OCI-LY7 (cell line): ENCODE measurements around the gene OTOP3. TPM values are rescaled to one million over a fixed set of nuclear protein-coding genes. Genes with fewer than 3 reads are reported as not detected.

ENCODE experiments used
- BruUV-seq: library from RNA; stranded (reverse); fragments of 400-500 nt; replicated peaks from 2 replicates; lab custom pipeline; 2021; lab: Mats Ljungman, UMichigan
- CTCF ChIA-PET: fragments of 300-600 bp; sonication (Branson Sonifier 250); formaldehyde crosslinking; loops from one replicate; lab custom pipeline; 2022; ENCODE audit warnings: antibody characterized with exemption; ENCODE audit not compliant: unreplicated experiment; lab: Charles Lee
- POLR2A ChIA-PET: fragments of 300-600 bp; sonication (Branson Sonifier 250); formaldehyde crosslinking; loops from one replicate; lab custom pipeline; 2022; ENCODE audit warnings: antibody characterized with exemption; lab: Charles Lee
- DNase-seq: peaks from one replicate; pipeline ENCODE4 v3.0.0-alpha.2; 2015; ENCODE audit warnings: low spot score
- H2AFZ ChIP-seq: fragments of 200-600 bp; sonication (generic), shearing (Covaris generic); 2 replicates; pipeline ENCODE4 v1.6.1; 2014; ENCODE audit warnings: mild to moderate bottlenecking, antibody characterized with exemption, low read length, moderate library complexity
- H3K27ac ChIP-seq: fragments of 200-600 bp; sonication (generic); 2 replicates; pipeline ENCODE4 v1.5.1; 2014; ENCODE audit warnings: mixed run types, low read depth, mild to moderate bottlenecking, moderate library complexity, low read length, inconsistent platforms; ENCODE audit not compliant: poor library complexity, severe bottlenecking
- H3K36me3 ChIP-seq: fragments of 200-600 bp; sonication (generic); 2 replicates; pipeline ENCODE4 v1.6.1; 2014; ENCODE audit warnings: mild to moderate bottlenecking, antibody characterized with exemption, low read length, moderate library complexity, mixed read lengths; ENCODE audit not compliant: insufficient read depth
- H3K4me1 ChIP-seq: fragments of 200-600 bp; sonication (generic); 2 replicates; pipeline ENCODE4 v1.5.1; 2014; ENCODE audit warnings: mild to moderate bottlenecking, low read length; ENCODE audit not compliant: insufficient read depth, poor library complexity, severe bottlenecking
- H3K4me2 ChIP-seq: fragments of 200-600 bp; sonication (generic); 2 replicates; pipeline ENCODE4 v1.6.1; 2014; ENCODE audit warnings: mild to moderate bottlenecking, low read length
- H3K4me3 ChIP-seq: fragments of 200-600 bp; sonication (generic); 2 replicates; pipeline ENCODE4 v1.5.1; 2014; ENCODE audit warnings: mild to moderate bottlenecking, low read depth, low read length; ENCODE audit not compliant: poor library complexity, severe bottlenecking
- H3K79me2 ChIP-seq: fragments of 200-600 bp; sonication (generic); 2 replicates; pipeline ENCODE4 v1.6.1; 2016; ENCODE audit warnings: low read depth, mild to moderate bottlenecking, low read length, moderate library complexity, mixed read lengths; ENCODE audit not compliant: insufficient read depth
- H3K9me2 ChIP-seq: fragments of 200-600 bp; sonication (generic); 2 replicates; pipeline ENCODE4 v1.6.1; 2016; ENCODE audit warnings: mild to moderate bottlenecking, low read length, mixed read lengths; ENCODE audit not compliant: insufficient read depth
- H3K9me3 ChIP-seq: fragments of 200-600 bp; sonication (generic); 2 replicates; pipeline ENCODE4 v1.6.1; 2014; ENCODE audit warnings: mild to moderate bottlenecking, mixed run types, low read length, mixed read lengths
- H4K20me1 ChIP-seq: fragments of 200-600 bp; sonication (generic); 2 replicates; pipeline ENCODE4 v1.6.1; 2014; ENCODE audit warnings: mild to moderate bottlenecking, antibody characterized with exemption, low read length, moderate library complexity, mixed read lengths; ENCODE audit not compliant: insufficient read depth
- CTCF ChIP-seq: fragments of 200-600 bp; sonication (generic); conservative IDR thresholded peaks from 2 replicates; pipeline ENCODE4 v1.5.1; 2014; ENCODE audit warnings: mild to moderate bottlenecking, antibody characterized with exemption, low read length, moderate library complexity, mixed read lengths
- EZH2phosphoT487 ChIP-seq: fragments of 200-600 bp; sonication (generic); IDR thresholded peaks from 2 replicates; pipeline ENCODE4 v1.6.1; 2018; ENCODE audit warnings: low read depth, borderline replicate concordance, mild to moderate bottlenecking, mixed run types, antibody characterized with exemption, low read length, moderate library complexity, mixed read lengths
- intact Hi-C: fragments of 100-400 bp; cut with micrococcal nuclease; formaldehyde crosslinking; loops from one replicate; pipeline ENCODE4 v1.10.0; 2022; ENCODE audit not compliant: unreplicated experiment
- total RNA-seq, 2 experiments: library from RNA; depleted of rRNA in 1 of 2; stranded (reverse); fragments of >200 nt in 1 of 2; shearing (Covaris generic) in 1 of 2; gene quantifications; 2 replicates each; pipeline ENCODE4 v1.2.3, GENCODE V29; 2014 to 2022

Gene OTOP3
- total RNA-seq, 2 experiments from 2014 or later = not detected

GRCh38 chr17:74957935-74958740 is 22.4 kb downstream of the OTOP3 start:
- BruUV-seq = no TSS peak
- peak; percentile 98 for TF ChIP-seq CTCF
- no peak for TF ChIP-seq EZH2phosphoT487
- H3K9me2 ChIP-seq = no peaks in the 10 kb centered on the region
- CTCF ChIA-PET = interaction anchor here (0.5 to 1.2 kb wide), 7 partner anchors 9 to 167 kb away, joined by 3 to 5 read pairs (median 4); partner anchors contain the start of gene OTOP2
- peak; percentile 81 for DNase-seq
- H3K79me2 ChIP-seq = no peaks in the 10 kb centered on the region
- POLR2A ChIA-PET = interaction anchor here (0.5 to 1.2 kb wide), 3 partner anchors 9 to 85 kb away, joined by 3 to 4 read pairs (median 4); partner anchors contain the start of gene FDXR
- no peak overlapping the region for H2AFZ ChIP-seq
- no peak overlapping the region for H3K4me3 ChIP-seq
- H3K27ac ChIP-seq = no peak overlapping the region
- H3K4me1 ChIP-seq = peaks cover 7% of the 10 kb centered on the region
- no peak overlapping the region for H3K4me2 ChIP-seq
- H3K36me3 ChIP-seq = no peaks in the 10 kb centered on the region
- H4K20me1 ChIP-seq = no peaks in the 10 kb centered on the region
- H3K9me3 ChIP-seq = no peaks in the 10 kb centered on the region
- intact Hi-C loops = loop anchor here (1.0 to 2.0 kb wide), 2 partner anchors 35 to 167 kb away; partner anchors contain the start of gene USH1G

DNA sequence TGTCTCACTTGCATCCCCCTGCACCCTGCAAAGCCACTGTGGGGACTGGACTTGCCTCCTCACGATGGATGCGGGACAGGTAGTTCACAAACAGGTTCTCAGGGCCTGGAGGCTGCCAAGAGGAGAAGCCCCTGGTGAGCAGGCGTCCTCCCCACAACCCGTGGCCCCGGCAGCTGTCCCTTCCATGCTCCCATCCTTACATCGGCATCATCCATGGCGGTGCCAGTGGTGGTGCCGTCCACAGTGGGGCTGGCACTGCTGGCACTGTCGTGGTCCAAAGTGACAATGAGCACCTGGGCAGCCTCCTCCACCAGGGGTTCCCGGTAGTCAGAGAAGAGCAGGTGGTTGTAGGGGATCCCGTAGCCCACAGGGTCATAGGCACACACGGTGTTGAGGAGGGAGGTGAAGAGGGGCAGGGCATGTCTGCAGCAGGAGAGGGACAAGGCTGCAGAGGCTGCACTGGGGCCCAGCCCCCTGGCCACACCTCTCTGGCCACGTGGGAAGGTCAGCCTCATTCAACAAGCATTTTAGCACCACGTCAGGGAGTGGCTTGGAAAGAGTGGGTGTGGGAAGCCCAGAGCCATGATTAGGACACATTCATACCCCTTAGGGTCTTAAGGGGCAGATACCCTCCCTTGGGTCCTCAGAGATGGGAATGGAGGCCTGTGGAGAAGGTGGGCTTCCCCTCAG is 24.3 kb downstream of the OTOP3 start:
- Histone ChIP-seq H3K9me3 (no peaks in the 10 kb centered on the region), H3K79me2 (no peaks in the 10 kb centered on the region), H3K36me3 (no peaks in the 10 kb centered on the region), H3K4me2 (no peak overlapping the region), H3K4me3 (no peak overlapping the region), H3K27ac (no peak overlapping the region), H4K20me1 (no peaks in the 10 kb centered on the region), H3K9me2 (no peaks in the 10 kb centered on the region), H3K4me1 (peaks cover 7% of the 10 kb centered on the region), H2AFZ (no peak overlapping the region)
- CTCF ChIA-PET = interaction anchor here (0.5 to 2.3 kb wide), 15 partner anchors 10 to 241 kb away, joined by 3 to 26 read pairs (median 5); partner anchors contain the start of genes CDR2L, MRPL58 and USH1G
- DNase-seq = no peak
- TF ChIP-seq CTCF (no peak), EZH2phosphoT487 (no peak)
- POLR2A ChIA-PET = interaction anchor here (1.2 to 2.2 kb wide), 4 partner anchors 14 to 88 kb away, joined by 3 to 16 read pairs (median 4); partner anchors contain the start of gene MRPL58
- BruUV-seq = no TSS peak
- intact Hi-C loops = loop anchor here (1.0 to 2.0 kb wide), 5 partner anchors 52 to 169 kb away; partner anchors contain the start of genes ARMC7, ATP5PD, KCTD2 and MRPL58
